A549 treated with AZD2906 at 1 μM for 4 hours (cell line): Measurements from ENCODE around the gene PPP1R3G. TPM values are rescaled to one million over a fixed set of nuclear protein-coding genes. Genes with fewer than 3 reads are reported as not detected.

Source experiments
- total RNA-seq: library from RNA; stranded (reverse); fragments of 200-300 nt; extraction: Qiagen RNA extraction; gene quantifications from 5 replicates; pipeline ENCODE4 v1.2.3, GENCODE V29; 2022

Gene PPP1R3G
- 1.9 to 2.6 TPM (median 2.2 TPM) in 5 replicates for total RNA-seq

GRCh38 chr6:5084781-5085647 lies at the start of gene PPP1R3G:
Gene PPP1R3G (plus strand): TSS chr6:5085341. CDS start chr6:5085486, 145 bp downstream.

Other genes with a start within 250 kb of the PPP1R3G start
- gene RPP40, start 81.3 kb upstream of the PPP1R3G start, total RNA-seq = 21.6 to 29.8 TPM (median 23.2 TPM) in 5 replicates
- 24.9 to 36.2 TPM (median 32.0 TPM) in 5 replicates for gene LYRM4, start 175.6 kb downstream of the PPP1R3G start, total RNA-seq
- 10.1 to 10.7 TPM (median 10.4 TPM) in 5 replicates for gene FARS2, start 176.2 kb downstream of the PPP1R3G start, total RNA-seq